NCI-H1930 (cell line): ENCODE data around the gene GAK.
"Not testable (repeated sequence)": the region's sequence is repeated elsewhere in the genome, so short reads cannot be mapped to it uniquely, and the experiment has no call there.

Source experiments
- DNase-seq, 2 experiments: peaks; one replicate each; lab custom pipeline; 2025; lab: John Stamatoyannopoulos, UW

Gene GAK

DNA sequence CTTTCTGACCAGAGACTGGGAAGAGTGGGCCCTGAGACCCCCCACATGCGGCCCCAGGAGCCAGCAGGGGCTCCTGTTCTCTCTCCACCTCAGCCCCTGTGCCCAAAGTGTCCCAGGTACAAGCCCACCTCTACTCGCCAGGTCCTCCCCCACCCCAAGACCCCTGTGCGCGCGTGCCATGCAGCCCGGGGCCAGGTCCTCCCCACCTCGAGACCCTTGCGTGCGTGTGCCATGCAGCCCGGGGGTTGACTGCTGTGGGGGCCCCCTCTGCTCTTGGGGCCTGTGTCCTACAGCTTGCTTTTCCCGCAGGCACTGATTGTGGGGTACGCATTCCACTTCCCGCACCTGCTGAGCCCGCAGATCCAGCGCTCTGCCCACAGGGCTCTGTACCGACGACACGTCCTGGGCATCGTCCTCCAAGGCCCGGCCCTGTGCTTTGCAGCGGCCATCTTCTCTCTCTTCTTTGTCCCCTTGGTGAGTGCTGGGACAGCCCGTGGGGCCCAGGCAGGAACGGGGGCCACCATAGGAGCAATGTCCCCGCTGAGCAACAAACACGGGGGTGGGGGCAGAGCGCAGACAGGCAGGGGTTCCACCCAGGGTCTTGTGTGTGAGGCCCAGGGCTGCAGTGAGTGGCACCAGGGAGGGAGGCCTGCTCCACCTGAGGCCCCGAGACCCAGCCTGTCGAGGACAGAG, 20.9 kb upstream of the GAK start:
- no peak for DNase-seq

- DNase-seq = no peak
Observed at GRCh38 chr4:951594-952468, 19.7 kb upstream of the GAK start.

DNA sequence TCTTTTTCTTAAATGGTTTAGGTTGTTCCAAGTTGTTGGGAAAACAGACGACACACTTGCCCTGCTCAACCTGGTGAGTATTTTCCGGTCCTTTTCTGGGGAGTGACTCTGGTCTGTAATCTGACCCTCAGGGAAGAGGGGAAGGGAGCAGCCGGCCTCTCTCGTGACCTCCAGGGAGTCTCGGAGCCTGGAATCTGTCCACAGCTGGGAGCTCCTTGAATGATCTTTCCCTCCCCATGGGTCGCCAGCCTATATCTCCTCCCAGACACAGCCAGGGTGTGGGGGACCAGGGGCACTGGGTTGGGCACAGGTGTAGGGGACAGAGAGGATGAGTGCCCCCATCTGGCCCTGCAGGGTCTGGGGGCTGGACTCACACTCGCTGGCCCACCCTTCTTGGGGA, 19.1 kb upstream of the GAK start:
- no peak for DNase-seq

DNA sequence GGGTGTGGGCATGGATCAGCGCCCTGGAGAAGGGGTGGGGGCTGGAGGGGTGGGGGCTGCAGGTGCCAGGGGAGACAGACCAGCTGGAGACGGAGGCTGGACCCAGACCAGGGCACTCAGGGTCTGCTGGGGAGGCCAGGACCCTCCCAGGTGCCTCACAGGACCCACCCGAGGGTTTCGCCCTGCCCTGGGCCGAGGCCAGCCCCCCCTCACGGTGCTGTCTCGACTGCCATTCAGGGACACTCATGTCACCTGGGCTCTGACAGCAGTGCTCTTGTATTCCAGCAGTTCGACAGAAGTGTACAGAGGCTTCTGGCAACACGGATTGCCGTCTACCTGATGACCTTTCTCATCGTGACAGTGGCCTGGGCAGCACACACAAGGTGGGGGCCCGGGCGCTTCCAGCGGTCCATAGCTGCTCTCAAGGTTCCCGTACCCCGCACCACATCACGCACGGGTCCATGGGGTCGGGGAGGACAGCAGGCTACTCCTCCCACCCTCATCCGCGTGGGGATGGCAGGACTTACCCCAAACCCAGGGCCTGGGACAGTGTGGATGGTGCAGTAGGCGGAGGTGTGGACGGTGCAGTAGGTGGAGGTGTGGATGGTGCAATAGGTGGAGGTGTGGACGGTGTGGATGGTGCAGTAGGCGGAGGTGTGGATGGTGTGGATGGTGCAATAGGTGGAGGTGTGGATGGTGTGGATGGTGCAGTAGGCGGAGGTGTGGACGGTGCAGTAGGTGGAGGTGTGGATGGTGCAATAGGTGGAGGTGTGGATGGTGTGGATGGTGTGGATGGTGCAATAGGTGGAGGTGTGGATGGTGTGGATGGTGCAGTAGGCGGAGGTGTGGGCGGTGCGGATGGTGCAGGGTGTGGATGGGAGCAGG, 18.3 kb upstream of the GAK start:
- no peak for DNase-seq

DNA sequence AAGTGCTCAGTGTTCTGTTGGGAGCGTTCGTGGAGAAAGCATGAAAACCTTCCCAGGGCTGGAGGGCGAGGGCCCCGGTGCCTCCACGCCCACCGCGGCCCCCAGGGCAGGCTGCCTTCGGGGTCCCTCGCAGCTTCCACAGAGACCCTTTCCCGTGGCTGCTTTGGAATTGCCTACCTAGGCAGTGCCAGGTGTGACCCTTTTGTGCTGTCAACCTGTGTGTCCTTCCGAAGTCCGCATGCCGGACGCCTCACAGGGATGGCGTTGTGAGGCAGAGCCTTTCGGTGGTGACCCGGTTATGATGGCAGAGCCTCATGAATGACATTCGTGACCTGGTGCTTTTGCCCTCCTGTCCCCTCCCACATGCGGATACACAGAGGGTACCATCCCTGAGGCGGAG, 17.5 kb upstream of the GAK start:
- no peak for DNase-seq

DNA sequence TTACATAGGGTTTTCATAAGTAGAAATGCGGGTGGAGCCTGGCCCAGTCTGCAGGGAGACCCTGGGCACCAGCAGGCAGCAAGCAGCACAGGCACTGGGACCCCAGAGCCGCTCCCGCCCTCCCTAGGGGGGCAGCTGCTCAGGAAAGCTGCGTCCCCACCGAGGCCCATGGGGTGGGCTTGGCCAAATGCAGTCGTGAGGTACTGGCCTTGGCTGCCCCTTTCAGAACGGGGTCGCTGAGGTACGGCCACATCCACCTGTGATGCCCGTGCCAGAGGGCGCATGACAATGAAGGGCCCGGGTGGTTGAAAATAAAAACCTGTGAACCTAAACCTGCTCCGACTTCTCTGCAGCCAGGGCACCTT, 16.8 kb upstream of the GAK start:
- DNase-seq = no peak

DNA sequence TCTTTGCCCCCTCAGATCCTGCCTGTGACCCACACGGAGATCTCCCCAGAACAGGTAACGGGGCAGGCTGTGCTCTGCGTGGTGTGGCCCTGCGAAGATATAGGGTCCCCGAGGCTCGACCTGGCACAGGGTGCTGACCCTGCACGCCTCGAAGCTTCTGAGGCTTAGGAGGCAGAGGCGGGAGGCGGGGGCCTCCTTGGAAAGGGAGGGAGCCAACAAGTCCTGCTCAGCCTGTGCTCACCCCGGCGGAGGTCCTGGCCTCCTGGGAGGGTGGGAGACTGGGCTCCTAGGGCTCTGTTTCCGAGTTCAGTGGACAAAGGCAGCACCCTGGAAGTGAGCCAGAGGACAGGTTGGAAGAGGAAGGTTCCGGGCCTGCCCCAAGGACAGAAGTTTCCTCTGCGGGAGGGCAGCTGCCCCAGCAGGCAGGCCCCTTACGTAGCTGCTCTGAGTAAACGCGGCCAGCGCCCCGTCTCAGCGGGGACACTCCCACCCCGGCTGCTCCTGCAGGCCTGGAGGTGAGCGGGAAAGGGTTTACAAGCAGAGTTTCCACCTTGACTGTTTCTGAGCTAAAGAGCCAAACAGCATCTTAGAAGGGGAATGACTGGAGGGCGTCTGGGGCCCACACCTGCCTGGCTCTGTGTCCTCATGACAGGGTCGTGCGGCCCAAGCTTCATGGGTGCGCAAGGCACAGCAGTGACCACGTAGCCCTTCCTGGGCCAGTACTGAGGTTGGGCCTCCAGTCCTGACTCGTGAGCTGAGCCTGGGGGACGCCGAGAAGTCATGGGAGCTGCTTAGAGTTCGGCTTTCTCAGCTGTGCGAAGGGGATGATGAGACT, 16.2 kb upstream of the GAK start:
- no peak for DNase-seq

- no peak for DNase-seq
Observed at GRCh38 chr4:947491-947971, 15.4 kb upstream of the GAK start.

- no peak for DNase-seq
Observed at GRCh38 chr4:946517-947471, 14.7 kb upstream of the GAK start.

DNA sequence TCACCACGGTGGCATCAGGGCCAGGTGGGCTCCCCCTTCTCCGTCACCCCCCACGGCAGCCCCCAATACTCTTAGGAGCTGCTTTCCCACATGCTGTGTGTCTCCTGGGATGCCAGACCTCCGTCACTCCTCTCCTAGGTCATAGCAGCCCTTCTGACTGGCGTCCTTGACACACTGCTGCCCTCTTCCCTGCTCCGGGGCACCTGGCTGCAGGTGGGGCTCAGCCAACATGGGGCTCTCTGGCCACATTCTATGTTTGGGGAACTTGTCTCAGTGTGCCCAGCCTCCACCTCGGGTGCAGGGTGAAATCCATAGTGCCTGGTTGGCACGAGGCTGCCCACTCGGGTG, 14.0 kb upstream of the GAK start:
- DNase-seq = no peak

- DNase-seq = no peak
Observed at GRCh38 chr4:945274-946102, 13.4 kb upstream of the GAK start.

DNA sequence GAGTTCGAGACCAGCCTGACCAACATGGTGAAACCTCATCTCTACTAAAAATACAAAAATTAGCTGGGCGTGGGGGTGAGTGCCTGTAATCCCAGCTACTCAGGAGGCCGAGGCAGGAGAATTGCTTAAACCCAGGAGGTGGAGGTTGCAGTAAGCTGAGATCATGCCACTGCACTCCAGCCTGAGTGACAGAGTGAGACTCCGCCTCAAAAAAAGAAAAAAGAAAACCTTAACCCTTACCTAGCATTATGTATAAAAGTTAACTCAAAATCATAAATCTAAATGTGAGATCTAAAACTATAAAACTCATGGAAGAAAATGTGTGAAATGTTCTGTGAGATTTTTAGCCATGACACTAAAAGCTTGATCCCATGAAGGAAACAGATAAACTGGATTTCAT, 7.4 kb upstream of the GAK start:
- DNase-seq = not testable (repeated sequence)

GRCh38 chr4:932713-933070, 576 bp upstream of the GAK start:
- DNase-seq = no peak

DNA sequence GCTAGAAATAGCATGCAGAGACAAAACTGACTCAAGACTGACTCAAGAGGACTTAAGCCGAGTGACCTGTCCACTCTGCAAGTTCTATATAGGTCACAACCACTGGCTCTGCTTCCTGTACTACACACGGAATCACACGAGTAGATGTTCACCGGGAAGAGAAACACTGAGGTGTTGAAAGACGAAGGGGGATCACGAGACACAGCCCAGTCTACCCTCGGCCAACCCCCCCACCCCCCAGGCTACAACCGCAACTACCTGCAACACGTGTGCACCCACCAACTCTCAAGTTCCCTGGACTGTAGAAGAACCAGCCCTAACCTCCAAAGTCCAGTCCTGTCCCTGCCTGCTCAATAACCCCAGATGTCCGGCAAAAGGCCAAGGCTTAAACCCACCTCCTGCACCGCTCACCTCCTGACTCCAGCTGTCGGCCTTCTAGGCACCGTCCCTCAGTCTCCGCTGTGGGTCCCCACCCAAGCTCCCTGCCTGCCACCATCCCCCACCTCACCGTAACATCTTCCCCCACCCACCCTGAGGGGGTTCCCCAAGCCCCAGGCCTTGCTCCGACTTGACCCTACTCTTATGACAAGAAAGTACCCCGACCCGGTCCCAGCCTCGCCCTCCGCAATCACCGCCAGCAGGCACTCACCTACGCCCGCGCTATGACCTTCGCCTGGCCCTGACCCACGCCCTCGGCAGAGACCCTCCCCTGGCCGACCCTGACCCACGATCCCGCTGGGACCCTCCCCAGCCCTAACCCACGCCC, 739 bp downstream of the GAK start:
- no peak for DNase-seq

GRCh38 chr4:930827-931193, 1.3 kb downstream of the GAK start:
- DNase-seq = no peak

GRCh38 chr4:930028-930551, 2.0 kb downstream of the GAK start:
- DNase-seq = no peak

- no peak for DNase-seq
Observed at GRCh38 chr4:929096-929765, 2.9 kb downstream of the GAK start.

- DNase-seq = not testable (repeated sequence)
Observed at GRCh38 chr4:927566-927965, 4.5 kb downstream of the GAK start.
